Measurements from ENCODE around the gene ADGRA1.

DNA sequence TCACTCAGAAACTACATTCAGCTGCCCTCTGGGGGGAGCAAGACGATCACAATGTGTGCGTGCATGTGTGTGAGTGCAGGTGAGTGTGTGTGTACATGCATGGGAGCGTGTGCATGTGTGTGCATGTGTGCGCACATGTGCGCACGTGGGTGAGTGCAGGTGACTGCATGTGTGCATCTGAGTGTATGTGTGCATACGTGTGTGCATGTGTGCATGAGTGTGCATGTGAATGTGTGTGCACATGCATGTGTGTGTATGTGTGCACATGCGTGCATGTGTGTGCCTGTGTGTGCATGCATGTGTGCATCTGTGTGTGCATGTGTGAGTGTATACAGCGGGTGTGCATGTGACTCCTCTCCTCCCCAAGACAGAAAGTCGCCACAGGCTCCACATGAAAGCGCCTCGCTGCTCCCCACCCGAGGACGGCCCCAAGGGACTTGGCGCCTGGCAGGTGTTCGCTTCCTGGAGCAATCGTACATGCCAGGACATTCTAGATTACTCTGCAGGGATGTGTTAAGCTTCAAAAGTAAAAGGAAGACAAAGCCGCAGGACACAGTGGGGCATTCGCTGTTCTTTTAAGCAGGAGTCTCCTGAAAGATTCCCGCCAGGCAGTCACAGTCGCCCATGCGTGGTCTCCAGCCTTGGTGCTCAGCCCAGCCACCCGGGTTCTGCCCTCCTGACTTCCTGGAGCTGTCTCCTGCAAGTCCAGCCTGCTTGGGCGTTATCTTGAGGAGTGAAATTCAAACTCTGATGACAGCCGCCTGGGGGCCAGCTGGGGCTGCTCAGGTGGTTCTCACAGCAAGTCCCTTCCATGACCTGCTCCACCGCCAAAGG is 42.0 kb upstream of the ADGRA1 start:
- no peak for TF ChIP-seq EZH2 (IDR thresholded peaks at IDR 0.05; ENCODE audit: low read length, unreplicated experiment)
- TF ChIP-seq, protein P1, sequence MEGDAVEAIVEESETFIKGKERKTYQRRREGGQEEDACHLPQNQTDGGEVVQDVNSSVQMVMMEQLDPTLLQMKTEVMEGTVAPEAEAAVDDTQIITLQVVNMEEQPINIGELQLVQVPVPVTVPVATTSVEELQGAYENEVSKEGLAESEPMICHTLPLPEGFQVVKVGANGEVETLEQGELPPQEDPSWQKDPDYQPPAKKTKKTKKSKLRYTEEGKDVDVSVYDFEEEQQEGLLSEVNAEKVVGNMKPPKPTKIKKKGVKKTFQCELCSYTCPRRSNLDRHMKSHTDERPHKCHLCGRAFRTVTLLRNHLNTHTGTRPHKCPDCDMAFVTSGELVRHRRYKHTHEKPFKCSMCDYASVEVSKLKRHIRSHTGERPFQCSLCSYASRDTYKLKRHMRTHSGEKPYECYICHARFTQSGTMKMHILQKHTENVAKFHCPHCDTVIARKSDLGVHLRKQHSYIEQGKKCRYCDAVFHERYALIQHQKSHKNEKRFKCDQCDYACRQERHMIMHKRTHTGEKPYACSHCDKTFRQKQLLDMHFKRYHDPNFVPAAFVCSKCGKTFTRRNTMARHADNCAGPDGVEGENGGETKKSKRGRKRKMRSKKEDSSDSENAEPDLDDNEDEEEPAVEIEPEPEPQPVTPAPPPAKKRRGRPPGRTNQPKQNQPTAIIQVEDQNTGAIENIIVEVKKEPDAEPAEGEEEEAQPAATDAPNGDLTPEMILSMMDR (conservative IDR thresholded peaks at IDR 0.05; ENCODE audit: low read depth, low read length): no peak

All from PC-3 (cell line).